OCI-LY3 (cell line): Measurements from ENCODE around the gene MAP2K7.

ENCODE experiments used
- H2AFZ ChIP-seq: fragments of 200-600, 300-600 bp; shearing (Covaris generic); 2 replicates; pipeline ENCODE4 v1.6.0; 2014; ENCODE audit warnings: antibody characterized with exemption, low read depth, low read length
- H3K27ac ChIP-seq: fragments of 200-600, 300-600 bp; sonication (generic); 2 replicates; pipeline ENCODE4 v1.5.1; 2014; ENCODE audit warnings: mild to moderate bottlenecking, low read length, moderate library complexity, mixed read lengths
- H3K27me3 ChIP-seq: fragments of 200-600, 300-600 bp; sonication (generic); 2 replicates; pipeline ENCODE4 v1.6.1; 2014; ENCODE audit warnings: low read depth, low read length, mixed read lengths
- H3K36me3 ChIP-seq: fragments of 200-600, 300-600 bp; sonication (generic); replicated peaks from 2 replicates; pipeline ENCODE3; 2014; ENCODE audit warnings: low read depth, low read length, mixed read lengths
- H3K4me1 ChIP-seq: fragments of 300-600, 200-600 bp; sonication (generic); 2 replicates; pipeline ENCODE4 v1.6.1; 2014; ENCODE audit warnings: low read length, mixed read lengths
- H3K4me2 ChIP-seq: fragments of 200-600, 300-600 bp; sonication (generic); 2 replicates; pipeline ENCODE4 v1.6.1; 2014; ENCODE audit warnings: low read length, mixed read lengths
- H3K4me3 ChIP-seq: fragments of 300-600, 200-600 bp; sonication (generic); 2 replicates; pipeline ENCODE4 v1.5.1; 2014; ENCODE audit warnings: antibody characterized with exemption, mild to moderate bottlenecking, low read length, moderate library complexity
- H3K79me2 ChIP-seq: fragments of 300-600, 200-600 bp; shearing (Covaris generic); 2 replicates; pipeline ENCODE4 v1.6.1; 2014; ENCODE audit warnings: mild to moderate bottlenecking, low read length, mixed read lengths
- H3K9ac ChIP-seq: fragments of 300-600, 200-600 bp; shearing (Covaris generic); 2 replicates; pipeline ENCODE4 v1.6.0; 2014; ENCODE audit warnings: mild to moderate bottlenecking, low read length, moderate library complexity
- H3K9me3 ChIP-seq: fragments of 200-600, 300-600 bp; shearing (Covaris generic); 2 replicates; pipeline ENCODE4 v1.6.1; 2014; ENCODE audit warnings: low read length, mixed read lengths; ENCODE audit not compliant: insufficient read depth
- H4K20me1 ChIP-seq: fragments of 200-600, 300-600 bp; sonication (generic); 2 replicates; pipeline ENCODE4 v1.6.1; 2016; ENCODE audit warnings: low read length, mixed read lengths; ENCODE audit not compliant: insufficient read depth
- CTCF ChIP-seq: fragments of 200-600, 300-600 bp; sonication (generic); IDR thresholded peaks from 2 replicates; pipeline ENCODE4 v1.5.1; 2014; ENCODE audit warnings: antibody characterized with exemption, low read length, low read depth
- EZH2phosphoT487 ChIP-seq: fragments of 200-600 bp; shearing (Covaris generic); IDR thresholded peaks from 2 replicates; pipeline ENCODE4 v1.6.1; 2018; ENCODE audit warnings: antibody characterized with exemption, mixed run types, low read depth

Gene MAP2K7

GRCh38 chr19:7870571-7871436 lies 32.9 kb upstream of the MAP2K7 start:
- Histone ChIP-seq H3K9ac (no peak overlapping the region), H3K4me1 (peaks cover 15% of the 10 kb centered on the region), H4K20me1 (no peaks in the 10 kb centered on the region), H3K4me2 (peak overlapping the region; percentile 23; the same call in 1 of the 2 replicates), H3K27me3 (no peaks in the 10 kb centered on the region), H3K79me2 (no peaks in the 10 kb centered on the region), H3K36me3 (no peaks in the 10 kb centered on the region), H2AFZ (no peak overlapping the region), H3K27ac (no peak overlapping the region), H3K9me3 (no peaks in the 10 kb centered on the region), H3K4me3 (0 out of 2 replicates have a peak overlapping the region, but pooled peaks have one; percentile 31)
- TF ChIP-seq CTCF (no peak), EZH2phosphoT487 (no peak)

GRCh38 chr19:7871437-7872305 lies 32.0 kb upstream of the MAP2K7 start:
- Histone ChIP-seq H3K9me3 (no peaks in the 10 kb centered on the region), H2AFZ (0 out of 2 replicates have a peak overlapping the region, but pooled peaks have one; percentile 18), H3K9ac (no peak overlapping the region), H4K20me1 (no peaks in the 10 kb centered on the region), H3K4me2 (peak overlapping the region; percentile 23), H3K27ac (no peak overlapping the region), H3K27me3 (no peaks in the 10 kb centered on the region), H3K36me3 (no peaks in the 10 kb centered on the region), H3K4me1 (peaks cover 15% of the 10 kb centered on the region), H3K79me2 (no peaks in the 10 kb centered on the region), H3K4me3 (peak overlapping the region; percentile 31)
- TF ChIP-seq EZH2phosphoT487 = no peak
- no peak for TF ChIP-seq CTCF

GRCh38 chr19:7872306-7873204 lies 31.1 kb upstream of the MAP2K7 start:
- Histone ChIP-seq H2AFZ (no peak overlapping the region), H4K20me1 (no peaks in the 10 kb centered on the region), H3K9ac (no peak overlapping the region), H3K27ac (no peak overlapping the region), H3K4me3 (no peak overlapping the region), H3K4me2 (no peak overlapping the region), H3K36me3 (no peaks in the 10 kb centered on the region), H3K4me1 (peaks cover 15% of the 10 kb centered on the region), H3K9me3 (no peaks in the 10 kb centered on the region), H3K27me3 (no peaks in the 10 kb centered on the region), H3K79me2 (no peaks in the 10 kb centered on the region)
- TF ChIP-seq CTCF (no peak), EZH2phosphoT487 (no peak)
